ENCODE results near the gene GPR162. TPM values are rescaled to one million over a fixed set of nuclear protein-coding genes. Genes with fewer than 3 reads are reported as not detected.
A peak's percentile ranks its signal among the peaks of the same experiment; 100 is the strongest.

The GPR162 gene
- total and polyA plus RNA-seq, 2 of the 4 experiments (the other 2 are of a cell fraction) = 2.9 to 6.0 TPM

- Histone ChIP-seq H4K91ac (ENCODE audit: insufficient read depth, low read depth, low read length) (peak overlapping the region; percentile 84), H2AFZ (replicated peaks; ENCODE audit: low read length, poor library complexity) (peak overlapping the region; percentile 95), H3K27me3 (ENCODE audit: control insufficient read depth, insufficient read depth, low read length) (no peaks in the 10 kb centered on the region), H3K4me1 (ENCODE audit: control insufficient read depth, insufficient read depth, low read length) (peaks cover 16% of the 10 kb centered on the region), H3K4me2 (ENCODE audit: low read depth, low read length) (peak overlapping the region; percentile 95), H3K4me3 (ENCODE audit: insufficient read depth, low read depth, low read length) (peak overlapping the region; percentile 61), H4K20me1 (ENCODE audit: insufficient read depth, low read length) (peaks cover 44% of the 10 kb centered on the region), H2BK120ac (ENCODE audit: low read depth, low read length) (peak overlapping the region; percentile 65), H3K9me3 (ENCODE audit: control insufficient read depth, insufficient read depth, low read length) (no peaks in the 10 kb centered on the region), H3K23ac (ENCODE audit: low read depth, low read length) (peak overlapping the region; percentile 73), H3K56ac (ENCODE audit: extremely low read depth, insufficient read depth, low read length) (peak overlapping the region; percentile 27; the same call in 1 of the 2 replicates), H2BK5ac (ENCODE audit: low read depth, low read length, poor library complexity, severe bottlenecking) (peak overlapping the region; percentile 78), H2BK15ac (ENCODE audit: low read depth, low read length) (0 out of 3 replicates have a peak overlapping the region, but pooled peaks have one; percentile 50), H2BK20ac (ENCODE audit: low read depth, low read length) (no peak overlapping the region), H3K79me1 (ENCODE audit: low read depth in 1 of 2, low read length in 2 of 2) (peaks cover 22 to 45% of the 10 kb centered on the region in 2 experiments), H4K8ac (ENCODE audit: low read depth in 2 of 2, low read length in 2 of 2) (peak overlapping the region; percentile 92 to 93), H3K18ac (ENCODE audit: low read depth, low read length) (peak overlapping the region; percentile 65), H3K9me1 (ENCODE audit: insufficient read depth, low read length) (0 out of 2 replicates have a peak, but pooled peaks cover 7% of the 10 kb centered on the region), H3K27ac (ENCODE audit: insufficient read depth, low read length) (peak overlapping the region; percentile 75), H4K5ac (ENCODE audit: low read depth, low read length) (peak overlapping the region; percentile 92), H3K4ac (ENCODE audit: low read depth, low read length) (peak overlapping the region; percentile 95), H2AK9ac (replicated peaks; ENCODE audit: low read depth, low read length, poor library complexity) (peak overlapping the region; percentile 95), H3K9ac (ENCODE audit: low read depth, low read length) (peak overlapping the region; percentile 78), H3K36me3 (ENCODE audit: control insufficient read depth, insufficient read depth, low read length) (peaks cover 56% of the 10 kb centered on the region), H3K14ac (replicated peaks; ENCODE audit: low read depth, low read length) (peak overlapping the region; percentile 92), H2AK5ac (ENCODE audit: low read depth, low read length) (peak overlapping the region; percentile 97)
- no peak for DNase-seq
- POLR2A ChIA-PET (ENCODE audit: unreplicated experiment) = interaction anchor here (0.6 to 1.9 kb wide), 4 partner anchors 14 to 309 kb away, joined by 3 to 10 read pairs (median 4); partner anchors contain the start of gene USP5
- dilution Hi-C loops (cut with HindIII; ENCODE audit: low sequenced_read_pairs, unreplicated experiment) (no loop called here), intact Hi-C loops (cut with micrococcal nuclease) (loop anchor here (5.0 kb wide), 1 partner anchor 770 kb away; no protein-coding TSS in a partner anchor), in situ Hi-C loops (cut with MboI; ENCODE audit: low sequenced_read_pairs) (loop anchor here (5.0 kb wide), 1 partner anchor 95 kb away; no protein-coding TSS in a partner anchor)
- BruUV-seq (replicated peaks) = no TSS peak
- TF ChIP-seq MXI1 (IDR thresholded peaks at IDR 0.05; ENCODE audit: borderline replicate concordance, low read depth, low read length) = no peak
- TF ChIP-seq, protein P1, sequence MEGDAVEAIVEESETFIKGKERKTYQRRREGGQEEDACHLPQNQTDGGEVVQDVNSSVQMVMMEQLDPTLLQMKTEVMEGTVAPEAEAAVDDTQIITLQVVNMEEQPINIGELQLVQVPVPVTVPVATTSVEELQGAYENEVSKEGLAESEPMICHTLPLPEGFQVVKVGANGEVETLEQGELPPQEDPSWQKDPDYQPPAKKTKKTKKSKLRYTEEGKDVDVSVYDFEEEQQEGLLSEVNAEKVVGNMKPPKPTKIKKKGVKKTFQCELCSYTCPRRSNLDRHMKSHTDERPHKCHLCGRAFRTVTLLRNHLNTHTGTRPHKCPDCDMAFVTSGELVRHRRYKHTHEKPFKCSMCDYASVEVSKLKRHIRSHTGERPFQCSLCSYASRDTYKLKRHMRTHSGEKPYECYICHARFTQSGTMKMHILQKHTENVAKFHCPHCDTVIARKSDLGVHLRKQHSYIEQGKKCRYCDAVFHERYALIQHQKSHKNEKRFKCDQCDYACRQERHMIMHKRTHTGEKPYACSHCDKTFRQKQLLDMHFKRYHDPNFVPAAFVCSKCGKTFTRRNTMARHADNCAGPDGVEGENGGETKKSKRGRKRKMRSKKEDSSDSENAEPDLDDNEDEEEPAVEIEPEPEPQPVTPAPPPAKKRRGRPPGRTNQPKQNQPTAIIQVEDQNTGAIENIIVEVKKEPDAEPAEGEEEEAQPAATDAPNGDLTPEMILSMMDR (conservative IDR thresholded peaks at IDR 0.05; ENCODE audit: low read depth, low read length) = no peak
- CTCF ChIA-PET = no interaction called here
- ATAC-seq (ENCODE audit: low read depth) = peak; percentile 1
- 4% methylated on average over 10 of the region's 33 CpGs; no CpG with 5 or more reads in 1 of the 2 experiments for WGBS, 2 experiments (ENCODE audit: extremely low coverage in 2 of 2, insufficient read length in 1 of 2)
Measured at GRCh38 chr12:6866920-6867412, 45.3 kb downstream of the GPR162 start.

All from IMR-90 (cell line).